ENCODE results near the gene SELENOO.

GRCh38 chr22:50183141-50183971 is 17.5 kb upstream of the SELENOO start:
- no peak for TF ChIP-seq POLR2A (IDR thresholded peaks at IDR 0.05)
- TF ChIP-seq, protein P1, sequence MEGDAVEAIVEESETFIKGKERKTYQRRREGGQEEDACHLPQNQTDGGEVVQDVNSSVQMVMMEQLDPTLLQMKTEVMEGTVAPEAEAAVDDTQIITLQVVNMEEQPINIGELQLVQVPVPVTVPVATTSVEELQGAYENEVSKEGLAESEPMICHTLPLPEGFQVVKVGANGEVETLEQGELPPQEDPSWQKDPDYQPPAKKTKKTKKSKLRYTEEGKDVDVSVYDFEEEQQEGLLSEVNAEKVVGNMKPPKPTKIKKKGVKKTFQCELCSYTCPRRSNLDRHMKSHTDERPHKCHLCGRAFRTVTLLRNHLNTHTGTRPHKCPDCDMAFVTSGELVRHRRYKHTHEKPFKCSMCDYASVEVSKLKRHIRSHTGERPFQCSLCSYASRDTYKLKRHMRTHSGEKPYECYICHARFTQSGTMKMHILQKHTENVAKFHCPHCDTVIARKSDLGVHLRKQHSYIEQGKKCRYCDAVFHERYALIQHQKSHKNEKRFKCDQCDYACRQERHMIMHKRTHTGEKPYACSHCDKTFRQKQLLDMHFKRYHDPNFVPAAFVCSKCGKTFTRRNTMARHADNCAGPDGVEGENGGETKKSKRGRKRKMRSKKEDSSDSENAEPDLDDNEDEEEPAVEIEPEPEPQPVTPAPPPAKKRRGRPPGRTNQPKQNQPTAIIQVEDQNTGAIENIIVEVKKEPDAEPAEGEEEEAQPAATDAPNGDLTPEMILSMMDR (IDR thresholded peaks at IDR 0.05), result no peak
